B cell (primary cell): ENCODE data around the gene PLVAP.

ENCODE experiments used
- EZH2 ChIP-seq: IDR thresholded peaks from 2 replicates; pipeline ENCODE4 v1.6.1; 2012; ENCODE audit warnings: borderline replicate concordance, low read depth, mild to moderate bottlenecking, moderate library complexity, low read length; ENCODE audit not compliant: insufficient read depth, poor library complexity, severe bottlenecking
- TF ChIP-seq, protein P1 (sequence below): fragments of 200-600 bp; IDR thresholded peaks from one replicate; pipeline ENCODE4 v1.8.0; 2022; ENCODE audit warnings: antibody characterized with exemption, mild to moderate bottlenecking

- TF ChIP-seq, protein P1, sequence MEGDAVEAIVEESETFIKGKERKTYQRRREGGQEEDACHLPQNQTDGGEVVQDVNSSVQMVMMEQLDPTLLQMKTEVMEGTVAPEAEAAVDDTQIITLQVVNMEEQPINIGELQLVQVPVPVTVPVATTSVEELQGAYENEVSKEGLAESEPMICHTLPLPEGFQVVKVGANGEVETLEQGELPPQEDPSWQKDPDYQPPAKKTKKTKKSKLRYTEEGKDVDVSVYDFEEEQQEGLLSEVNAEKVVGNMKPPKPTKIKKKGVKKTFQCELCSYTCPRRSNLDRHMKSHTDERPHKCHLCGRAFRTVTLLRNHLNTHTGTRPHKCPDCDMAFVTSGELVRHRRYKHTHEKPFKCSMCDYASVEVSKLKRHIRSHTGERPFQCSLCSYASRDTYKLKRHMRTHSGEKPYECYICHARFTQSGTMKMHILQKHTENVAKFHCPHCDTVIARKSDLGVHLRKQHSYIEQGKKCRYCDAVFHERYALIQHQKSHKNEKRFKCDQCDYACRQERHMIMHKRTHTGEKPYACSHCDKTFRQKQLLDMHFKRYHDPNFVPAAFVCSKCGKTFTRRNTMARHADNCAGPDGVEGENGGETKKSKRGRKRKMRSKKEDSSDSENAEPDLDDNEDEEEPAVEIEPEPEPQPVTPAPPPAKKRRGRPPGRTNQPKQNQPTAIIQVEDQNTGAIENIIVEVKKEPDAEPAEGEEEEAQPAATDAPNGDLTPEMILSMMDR: no peak
- TF ChIP-seq EZH2: no peak
Observed at GRCh38 chr19:17323300-17323963, 53.7 kb downstream of the PLVAP start.
